GM03348 (cell line): Measurements from ENCODE around the gene MCC.

Experiments
- DNase-seq: peaks from one replicate; pipeline ENCODE4 v3.0.0; 2012; ENCODE audit warnings: low spot score

The MCC gene

GRCh38 chr5:113142186-113142585, 346.1 kb downstream of the MCC start:
- DNase-seq = no peak

- DNase-seq = peak; percentile 82
These were observed 347.2 kb downstream of the MCC start for GRCh38 chr5:113140837-113141671.

DNA sequence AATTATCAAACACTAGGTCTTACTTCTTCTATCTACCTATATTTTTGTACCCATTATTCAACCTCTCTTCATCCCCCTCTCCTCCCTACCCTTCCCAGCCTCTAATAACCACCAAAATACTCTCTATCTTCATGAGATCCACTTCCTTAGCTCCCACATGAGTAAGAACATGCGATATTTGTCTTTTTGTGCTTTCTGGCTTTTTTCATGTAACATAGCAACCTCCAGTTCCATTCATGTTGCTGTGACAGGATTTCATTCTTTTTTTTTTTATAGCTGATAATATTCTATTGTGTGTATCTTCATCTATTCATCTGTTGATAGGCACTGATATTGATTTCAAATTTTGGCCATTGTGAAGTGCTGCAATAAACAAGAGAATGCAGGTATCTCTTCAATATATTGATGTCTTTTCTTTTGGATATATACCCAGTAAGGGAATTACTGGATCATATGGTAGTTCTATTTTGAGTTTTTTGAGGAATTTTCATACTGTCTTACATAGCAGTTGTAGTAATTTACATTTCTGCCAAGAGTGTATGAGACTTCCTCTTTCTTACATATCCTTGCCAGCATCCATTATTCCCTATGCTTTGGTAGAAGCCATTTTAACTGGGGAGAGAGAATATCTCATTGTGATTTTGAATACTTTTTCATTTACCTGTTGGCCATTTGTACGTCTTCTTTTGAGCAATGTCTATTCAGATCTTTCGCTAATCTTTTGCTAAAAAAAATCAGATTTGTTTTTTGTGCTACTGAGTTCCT, 354.9 kb downstream of the MCC start:
- no peak for DNase-seq

DNA sequence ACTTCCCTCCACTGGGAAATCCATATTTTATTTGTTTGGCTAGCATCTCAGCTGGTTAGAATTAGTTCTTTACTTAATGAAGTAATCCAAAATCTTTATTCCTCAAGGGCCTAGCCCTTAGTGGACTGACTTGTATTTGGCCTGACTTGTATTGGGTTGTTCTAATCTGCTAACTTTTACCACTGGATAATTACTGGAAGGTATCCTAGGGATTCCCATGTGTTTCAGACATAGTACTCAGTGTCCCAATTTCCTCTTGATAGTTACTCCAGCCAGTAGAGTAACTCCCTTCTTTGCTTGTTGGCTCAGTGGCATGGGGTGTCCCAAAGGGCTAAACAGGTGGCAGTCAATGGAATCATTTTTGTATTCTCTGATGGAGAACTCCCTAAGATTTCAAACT, 355.7 kb downstream of the MCC start:
- no peak for DNase-seq

DNA sequence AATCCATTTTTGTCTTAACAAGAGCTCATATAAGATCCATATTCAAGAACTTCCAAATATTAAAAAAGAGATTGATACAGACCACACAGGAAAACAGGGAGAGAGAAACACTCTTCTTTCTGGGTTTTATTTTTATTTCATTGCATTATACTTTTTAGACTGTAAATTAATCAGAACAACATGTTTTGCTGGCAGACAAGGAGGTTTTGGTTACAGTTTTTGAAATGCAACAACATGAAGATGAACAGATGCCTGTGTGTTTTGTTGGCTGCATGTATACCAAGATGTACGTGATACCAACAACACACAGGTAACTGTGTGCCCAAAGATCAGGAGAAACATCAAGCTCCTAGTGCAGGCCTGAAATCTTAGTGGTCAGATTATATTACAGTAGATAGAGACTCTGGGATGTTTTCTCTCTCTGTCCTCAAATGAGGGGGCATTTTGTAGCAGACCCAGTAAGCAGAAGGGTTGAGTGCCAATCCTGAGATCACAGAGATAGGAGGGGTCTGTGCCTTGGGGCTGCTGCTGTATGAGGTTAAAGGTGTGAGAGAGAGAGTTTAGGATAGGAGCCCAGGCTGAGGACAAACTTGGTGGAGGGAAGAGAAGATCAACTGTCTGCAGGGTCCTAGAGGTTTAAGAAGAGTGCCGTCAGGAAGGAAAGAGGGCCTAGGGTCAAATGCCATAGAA, 359.5 kb downstream of the MCC start:
- no peak for DNase-seq

DNA sequence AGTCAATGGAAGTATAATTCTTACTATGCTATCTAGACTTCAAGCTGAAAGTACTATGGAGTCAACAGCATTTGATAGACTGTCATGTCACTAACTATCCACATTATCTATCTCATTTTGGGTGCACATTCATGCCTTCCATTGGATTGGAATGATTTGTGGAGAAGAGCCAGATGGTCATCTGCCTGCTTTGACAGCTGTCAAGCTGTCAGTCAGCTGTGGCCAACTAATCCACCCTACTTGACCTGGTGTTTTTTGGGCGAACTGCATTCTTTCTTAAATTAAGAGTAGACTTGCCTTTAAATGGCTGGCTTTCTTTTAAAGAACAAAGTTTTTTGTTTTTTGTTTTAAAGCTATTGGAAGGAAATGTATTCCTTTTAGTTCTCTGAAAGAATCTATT, 360.2 kb downstream of the MCC start:
- DNase-seq = no peak

GRCh38 chr5:113127021-113127420, 361.2 kb downstream of the MCC start:
- no peak for DNase-seq

GRCh38 chr5:113125371-113125770, 362.9 kb downstream of the MCC start:
- no peak for DNase-seq

GRCh38 chr5:113124914-113125313, 363.3 kb downstream of the MCC start:
- DNase-seq = no peak

- DNase-seq = no peak
These were observed 364.0 kb downstream of the MCC start for GRCh38 chr5:113124265-113124664.

DNA sequence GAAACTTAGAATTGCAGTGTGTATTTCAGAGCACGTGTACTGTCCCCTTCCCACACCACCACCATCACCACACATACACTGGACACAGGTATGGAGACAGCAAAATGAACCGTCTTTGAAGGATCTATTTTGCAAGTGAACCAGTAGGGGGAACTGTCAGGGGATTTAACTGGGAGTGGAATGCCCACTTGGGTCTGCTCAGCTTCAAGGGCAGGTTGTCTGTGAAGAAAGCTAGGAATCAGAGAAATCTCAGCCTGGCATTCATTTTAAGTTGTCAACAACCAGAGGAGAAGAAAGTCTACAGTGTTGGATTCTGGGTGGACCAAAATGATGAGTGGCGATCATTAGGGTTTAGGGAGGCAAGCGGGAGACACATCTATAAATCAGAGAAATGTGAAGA, 364.6 kb downstream of the MCC start:
- no peak for DNase-seq

DNA sequence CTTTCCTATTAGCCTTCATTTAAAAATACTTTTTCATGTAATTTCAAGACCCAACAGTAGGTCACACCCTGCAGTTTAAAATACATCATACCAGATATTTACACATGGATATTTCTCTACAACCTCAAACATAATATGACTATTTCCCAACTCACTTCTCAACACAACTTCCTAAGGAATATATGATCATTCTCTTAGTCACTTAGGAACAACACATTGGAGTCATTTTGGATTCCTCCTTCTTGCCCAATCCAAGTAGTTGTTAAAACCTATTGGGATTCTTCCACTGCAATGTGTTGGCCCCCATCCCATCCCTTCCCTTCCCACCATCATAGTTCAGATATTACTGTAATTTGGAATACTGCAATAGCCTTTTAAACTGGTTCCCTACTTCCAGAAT, 366.2 kb downstream of the MCC start:
- peak; percentile 81 for DNase-seq

DNA sequence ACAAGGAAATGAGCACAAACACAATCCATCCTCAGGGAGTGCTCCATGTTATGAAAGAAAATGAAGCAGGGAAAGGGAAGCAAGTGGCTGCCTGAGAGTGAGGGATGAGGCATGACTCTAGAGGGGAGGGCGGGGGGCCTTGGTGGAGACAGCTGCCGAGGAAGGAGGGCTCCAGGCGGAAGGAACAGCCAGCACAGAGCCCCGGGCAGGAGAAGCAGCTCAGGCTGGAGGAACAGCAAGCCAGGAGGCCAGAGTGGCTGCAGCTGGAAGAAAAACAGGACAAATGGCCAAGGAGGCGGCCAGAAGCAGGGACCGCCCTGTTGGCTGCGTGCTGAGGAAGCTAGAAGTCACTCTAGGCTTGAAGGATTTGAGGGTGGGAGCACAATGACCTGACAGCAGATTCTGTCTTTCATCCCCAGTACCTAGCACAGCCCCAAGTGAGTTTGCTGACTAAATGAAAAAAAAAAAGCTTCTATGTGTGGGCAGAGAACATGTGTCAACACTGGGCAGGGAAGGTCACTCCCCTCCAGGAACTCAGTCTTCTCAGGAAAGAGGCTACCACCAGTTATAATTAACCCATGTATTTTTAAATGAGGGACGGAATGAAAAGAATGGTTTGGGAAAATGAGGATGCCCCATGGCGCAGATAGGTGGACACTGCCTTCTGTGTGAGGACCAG, 368.9 kb downstream of the MCC start:
- peak; percentile 22 for DNase-seq

- no peak for DNase-seq
These were observed 369.5 kb downstream of the MCC start for GRCh38 chr5:113118765-113119164.

DNA sequence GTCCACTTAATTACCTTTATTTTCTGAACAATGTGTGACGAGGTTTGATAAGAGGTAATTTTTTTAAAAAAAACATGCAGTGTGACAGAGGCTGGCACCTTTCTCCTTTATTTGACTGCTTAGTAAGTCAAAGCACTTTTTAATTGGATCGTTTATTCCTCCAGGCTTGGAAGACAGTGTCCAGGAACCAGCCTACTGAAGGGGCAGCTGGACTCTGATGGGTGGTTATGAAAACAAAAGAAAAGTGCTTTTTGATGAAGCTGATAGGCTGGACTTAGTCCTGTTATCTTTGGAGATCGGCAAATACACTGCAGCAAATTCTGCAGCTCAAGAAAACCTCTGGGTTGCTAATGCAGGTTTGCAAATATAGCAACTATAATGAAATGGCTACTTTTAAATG, 370.0 kb downstream of the MCC start:
- no peak for DNase-seq

- DNase-seq = no peak
These were observed 370.6 kb downstream of the MCC start for GRCh38 chr5:113117543-113118115.

DNA sequence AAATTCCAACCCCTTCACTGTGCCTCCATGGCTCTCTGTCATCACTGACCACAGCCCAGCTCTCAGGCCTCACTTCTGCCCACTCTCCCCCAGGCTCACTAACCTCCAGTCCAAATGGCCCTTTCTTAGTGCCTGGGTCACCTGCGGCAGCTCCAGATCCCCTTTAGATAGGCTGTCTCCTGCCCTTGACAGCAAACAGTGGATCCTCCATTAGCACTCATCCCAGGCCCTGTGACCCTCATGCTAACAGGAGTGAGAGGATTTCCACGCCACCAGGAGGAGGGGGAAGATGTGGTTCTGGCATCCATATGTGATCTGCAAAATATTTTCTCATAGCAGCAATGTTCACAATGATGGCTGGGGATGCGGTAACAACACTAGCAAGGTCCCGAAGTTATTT, 372.3 kb downstream of the MCC start:
- DNase-seq = no peak

DNA sequence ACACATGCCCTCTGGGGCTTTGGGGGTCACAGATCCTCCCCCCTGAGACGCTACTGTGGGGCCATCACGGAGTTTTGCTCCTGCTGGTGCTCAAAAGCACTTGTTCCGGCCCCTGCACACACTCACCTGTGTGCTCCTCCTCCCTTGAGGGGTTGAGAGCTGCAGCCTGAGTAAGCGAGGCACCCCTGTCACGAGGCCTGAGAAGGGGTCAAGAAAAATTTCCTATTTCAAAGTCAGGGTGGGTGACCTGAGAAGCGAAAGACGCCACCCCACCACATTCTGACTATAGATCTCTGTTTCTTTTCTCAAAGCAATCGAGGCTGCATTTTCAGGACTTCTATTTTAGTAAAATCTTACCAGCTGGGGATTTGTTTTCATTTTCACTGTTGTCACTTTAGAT, 373.2 kb downstream of the MCC start:
- DNase-seq = no peak

- no peak for DNase-seq
These were observed 373.7 kb downstream of the MCC start for GRCh38 chr5:113114559-113114958.

- DNase-seq = peak; percentile 70
These were observed 375.8 kb downstream of the MCC start for GRCh38 chr5:113112435-113112834.

GRCh38 chr5:113110117-113110516, 378.1 kb downstream of the MCC start:
- DNase-seq = no peak

DNA sequence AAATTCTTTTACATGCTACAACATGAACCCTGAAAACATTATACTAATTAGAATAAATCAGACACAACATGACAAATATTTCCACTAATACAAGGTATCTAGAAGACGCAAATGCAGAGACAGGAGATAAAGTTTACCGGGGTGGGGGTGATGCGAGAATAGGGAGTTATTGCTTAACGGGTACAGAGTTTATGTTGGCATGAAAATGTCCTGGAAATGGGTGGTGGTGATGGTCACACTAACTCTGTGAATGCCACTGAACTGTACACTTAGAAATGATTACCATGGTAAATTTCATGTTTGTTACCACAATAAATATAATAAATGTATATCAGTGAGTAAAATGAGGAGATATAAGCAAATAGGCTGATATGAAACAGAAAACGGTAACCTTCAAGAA, 378.9 kb downstream of the MCC start:
- DNase-seq = no peak
